Kidney glomerular epithelial cell (primary cell): ENCODE results near the gene WNK2.
"Not testable (repeated sequence)": the region's sequence is repeated elsewhere in the genome, so short reads cannot be mapped to it uniquely, and the experiment has no call there.

Source experiments
- DNase-seq: peaks from one replicate; lab custom pipeline; 2025; lab: John Stamatoyannopoulos, UW

Gene WNK2

DNA sequence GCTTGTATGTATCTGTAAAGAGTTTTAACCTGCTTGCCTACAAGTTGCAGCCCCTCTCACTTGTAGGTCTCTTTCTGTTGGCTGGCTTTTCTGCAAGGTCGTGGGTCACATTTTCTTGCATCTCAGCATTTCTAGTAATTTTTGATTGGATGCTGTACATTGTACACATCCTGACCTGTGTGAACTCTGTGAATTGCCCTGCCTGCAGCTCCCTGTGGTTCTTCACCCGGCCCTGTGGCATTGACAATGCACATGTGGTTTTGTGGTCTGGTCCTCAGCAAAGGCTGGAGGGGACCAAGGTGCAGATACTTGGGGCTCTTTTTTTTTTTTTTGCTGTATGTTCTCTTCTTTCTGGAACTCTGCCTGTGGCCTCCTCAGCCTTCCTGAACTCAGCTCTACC lies 53.6 kb downstream of the WNK2 start:
- DNase-seq = no peak

DNA sequence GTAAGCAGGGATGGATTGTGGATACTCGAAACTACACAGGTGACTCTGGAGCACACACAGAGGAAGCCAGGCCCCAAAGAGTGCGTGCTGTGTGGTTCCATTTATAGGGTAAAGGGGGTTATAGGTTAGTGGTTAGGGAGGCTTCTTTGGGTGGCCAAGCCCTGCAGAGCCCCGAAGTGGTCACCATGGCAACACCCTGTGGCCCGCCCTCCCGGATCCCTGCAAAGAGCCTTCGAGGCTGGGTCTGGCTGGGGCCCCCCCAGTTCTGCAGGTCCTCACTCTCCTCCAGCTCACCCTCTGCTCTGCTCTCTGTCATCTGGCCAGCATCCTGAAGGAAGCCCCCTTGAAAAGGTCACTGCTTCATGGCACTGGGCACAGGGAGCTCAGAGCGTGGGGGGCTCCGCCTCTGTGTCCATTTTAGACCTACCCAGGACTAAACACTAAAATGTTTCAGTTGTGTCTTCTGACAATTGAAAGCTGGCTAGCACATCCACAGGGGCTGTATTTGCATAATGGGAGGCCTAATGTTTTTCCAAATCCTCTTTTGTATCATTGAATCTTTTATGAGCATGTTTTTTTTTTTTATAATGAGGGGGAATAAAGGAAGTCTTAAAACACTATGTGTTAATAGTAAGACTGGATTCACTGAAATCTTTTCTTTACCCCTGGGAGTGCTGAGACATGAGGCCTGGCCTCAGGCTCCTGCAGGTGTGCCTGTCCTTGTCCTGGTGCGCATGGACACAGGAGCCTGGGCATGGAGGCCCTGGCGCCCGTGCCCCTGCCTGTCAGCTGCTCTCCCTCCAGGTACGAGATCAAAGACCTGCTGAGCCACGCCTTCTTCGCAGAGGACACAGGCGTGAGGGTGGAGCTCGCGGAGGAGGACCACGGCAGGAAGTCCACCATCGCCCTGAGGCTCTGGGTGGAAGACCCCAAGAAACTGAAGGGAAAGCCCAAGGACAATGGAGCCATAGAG lies 55.3 kb downstream of the WNK2 start:
- DNase-seq = no peak

DNA sequence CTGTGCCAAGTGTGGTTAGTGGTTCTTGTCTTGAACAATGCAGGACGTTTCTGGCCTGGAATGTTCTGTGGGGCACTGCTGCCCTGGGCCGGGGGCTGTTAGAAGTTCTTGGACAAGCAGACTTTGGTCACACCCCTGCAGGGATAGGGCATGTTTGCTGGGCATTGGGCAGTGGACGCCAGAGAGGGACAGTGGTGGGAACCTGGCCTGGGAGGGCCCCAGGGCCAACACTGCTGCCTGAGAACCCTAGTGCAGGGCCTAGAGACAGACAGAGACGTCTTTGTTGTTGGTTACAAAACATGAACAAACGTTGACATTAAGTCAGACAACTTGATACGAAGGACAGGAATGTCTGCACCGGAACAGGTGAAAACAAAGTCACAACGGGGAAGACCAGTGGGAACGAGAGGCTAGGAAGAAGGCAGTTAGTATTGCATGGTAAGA lies 57.0 kb downstream of the WNK2 start:
- DNase-seq = no peak

DNA sequence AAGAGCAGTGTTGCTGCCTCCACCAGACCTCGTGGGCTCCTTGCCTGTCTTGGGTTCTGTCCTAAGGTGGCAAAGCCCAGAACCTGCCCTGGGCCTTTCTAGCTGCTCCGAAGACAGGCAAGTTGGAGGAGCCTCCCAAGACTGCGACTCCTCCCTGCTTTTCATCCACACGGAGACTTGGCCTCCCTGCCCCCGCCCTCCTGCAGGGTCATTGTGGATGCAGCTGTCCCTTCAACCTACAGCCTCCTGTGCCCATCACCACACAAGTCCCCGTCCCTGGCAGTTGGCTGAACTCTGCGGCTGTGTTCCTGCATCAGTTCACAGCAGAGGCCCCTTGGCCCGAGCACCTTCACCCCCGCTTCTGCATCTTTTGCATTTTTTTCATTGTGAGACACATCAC lies 59.2 kb downstream of the WNK2 start:
- DNase-seq = no peak

DNA sequence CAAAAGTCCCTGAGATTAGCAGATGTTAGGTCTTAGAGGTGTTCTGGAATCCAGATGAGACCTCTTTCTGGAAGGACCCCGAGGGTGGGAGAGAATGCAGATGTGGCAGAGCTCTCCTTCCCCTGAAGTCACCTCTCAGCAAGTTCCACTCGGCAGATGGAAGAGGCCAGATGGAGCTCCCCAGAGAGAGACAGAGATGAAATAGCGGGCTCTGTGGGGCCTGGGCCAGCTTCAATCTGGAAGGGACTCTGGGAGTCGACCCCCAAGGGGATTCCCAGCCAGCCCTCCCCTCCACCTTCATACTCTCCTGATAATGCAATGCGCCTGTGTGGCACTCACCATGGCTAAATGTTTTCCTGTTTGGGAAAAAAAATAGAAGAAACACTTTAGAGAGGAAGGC lies 60.2 kb downstream of the WNK2 start:
- no peak for DNase-seq

DNA sequence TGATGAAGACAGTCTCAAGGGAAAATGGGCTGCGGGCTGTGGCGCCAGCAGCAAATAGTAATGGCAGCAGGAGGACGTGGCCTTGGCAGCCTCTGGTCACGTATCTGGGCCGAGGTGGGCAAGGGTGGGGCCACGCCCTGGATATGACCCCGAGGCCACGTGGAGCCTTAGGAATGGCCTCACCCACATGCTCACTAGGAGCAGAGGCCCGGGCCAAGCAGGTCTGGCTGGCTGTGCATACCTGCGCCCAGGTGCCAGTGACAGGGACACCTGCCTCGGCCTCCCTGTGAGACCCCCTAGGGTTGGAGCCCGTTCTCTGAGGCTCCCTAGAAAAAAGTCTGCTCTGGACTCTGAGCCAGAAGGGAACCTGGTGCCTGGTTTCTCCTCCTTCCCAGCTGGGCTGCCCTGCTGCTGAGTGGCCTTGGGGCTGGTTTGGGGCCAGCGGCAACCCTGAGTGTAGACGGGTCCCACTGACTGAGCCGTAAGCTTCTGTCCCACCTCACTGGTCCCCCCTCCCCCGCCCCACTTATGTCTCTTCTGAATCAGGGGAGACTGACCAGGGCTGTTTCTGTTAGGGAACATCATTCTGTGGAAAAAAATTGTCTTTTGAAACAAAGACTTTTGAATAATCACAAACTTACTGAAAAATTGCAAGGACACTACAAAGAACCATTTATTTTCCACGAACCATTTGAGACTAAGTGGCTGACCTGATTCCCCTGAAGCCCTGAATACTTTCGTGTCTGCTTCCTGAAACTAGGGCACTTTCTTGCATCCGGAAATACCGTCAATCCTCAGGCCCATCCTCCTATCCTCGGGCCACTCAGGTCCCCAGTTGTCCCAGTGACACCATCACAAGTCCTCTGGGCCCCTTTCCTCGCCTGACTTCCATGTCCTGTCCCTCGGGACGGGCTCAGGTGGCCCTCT lies 60.8 kb downstream of the WNK2 start:
- DNase-seq = no peak

DNA sequence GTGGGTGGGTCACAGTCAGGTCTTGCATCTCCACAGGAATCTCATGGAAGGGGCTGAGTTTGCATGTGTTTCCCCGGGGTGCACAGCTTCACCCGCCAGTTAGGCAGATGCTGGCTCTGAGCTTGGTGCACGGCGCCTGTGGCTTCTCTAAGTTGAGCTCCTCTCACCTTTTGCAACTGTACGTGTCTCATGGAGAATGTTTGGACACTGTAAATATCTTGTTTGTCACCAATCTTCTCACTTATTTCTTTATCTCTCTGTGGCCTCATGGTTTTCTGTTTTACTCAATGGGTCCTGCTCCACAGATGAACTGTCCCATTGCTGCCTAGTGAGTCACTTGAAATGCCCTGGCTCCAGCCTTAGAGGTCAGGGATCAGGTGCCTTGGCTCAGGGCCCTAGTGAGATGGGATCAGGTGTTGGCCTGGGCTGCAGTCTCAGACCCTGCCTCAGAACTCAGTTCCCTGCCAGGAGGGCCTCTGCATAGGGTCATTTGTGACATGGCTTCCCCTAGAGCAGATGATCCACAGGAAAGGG lies 61.6 kb downstream of the WNK2 start:
- DNase-seq = no peak

DNA sequence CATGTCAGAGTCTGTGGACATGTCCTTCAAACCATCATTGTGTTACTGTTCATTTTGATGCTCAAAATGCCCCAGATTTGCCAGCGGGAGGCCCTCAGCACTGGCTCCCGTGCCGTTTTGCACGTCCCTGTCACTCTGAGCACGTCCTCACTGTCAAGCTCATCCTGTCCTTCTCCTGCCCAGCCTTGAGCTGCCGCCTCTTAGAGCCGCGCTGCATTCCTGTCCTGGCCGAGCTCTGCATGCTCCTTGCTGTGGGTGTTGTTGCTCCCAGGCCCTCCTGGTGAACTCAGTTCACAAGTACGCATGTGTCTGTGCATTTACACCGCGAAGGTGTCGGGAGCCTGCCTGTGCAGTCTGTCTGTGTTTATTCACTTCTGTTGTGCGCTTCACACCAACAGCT lies 62.2 kb downstream of the WNK2 start:
- DNase-seq = no peak

DNA sequence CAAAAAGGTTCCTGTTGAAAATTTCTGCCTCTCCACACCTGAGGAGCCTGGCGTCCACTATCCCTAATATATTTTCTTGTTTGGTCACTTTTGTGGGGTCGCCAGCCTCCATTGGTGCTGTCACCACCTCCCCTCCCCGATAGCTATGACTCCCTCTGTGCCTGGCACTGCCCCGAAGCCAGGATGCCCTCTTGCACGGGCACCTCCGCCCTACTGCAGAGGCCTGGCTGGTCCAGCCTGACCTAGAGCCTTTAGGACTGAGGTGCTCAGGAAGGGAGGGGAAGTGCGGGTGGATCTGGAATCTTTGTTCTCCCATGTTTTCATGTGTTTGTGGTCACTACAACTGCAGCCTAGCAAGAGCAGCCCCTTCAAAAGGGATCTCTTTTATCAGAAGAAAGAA lies 62.6 kb downstream of the WNK2 start:
- no peak for DNase-seq

DNA sequence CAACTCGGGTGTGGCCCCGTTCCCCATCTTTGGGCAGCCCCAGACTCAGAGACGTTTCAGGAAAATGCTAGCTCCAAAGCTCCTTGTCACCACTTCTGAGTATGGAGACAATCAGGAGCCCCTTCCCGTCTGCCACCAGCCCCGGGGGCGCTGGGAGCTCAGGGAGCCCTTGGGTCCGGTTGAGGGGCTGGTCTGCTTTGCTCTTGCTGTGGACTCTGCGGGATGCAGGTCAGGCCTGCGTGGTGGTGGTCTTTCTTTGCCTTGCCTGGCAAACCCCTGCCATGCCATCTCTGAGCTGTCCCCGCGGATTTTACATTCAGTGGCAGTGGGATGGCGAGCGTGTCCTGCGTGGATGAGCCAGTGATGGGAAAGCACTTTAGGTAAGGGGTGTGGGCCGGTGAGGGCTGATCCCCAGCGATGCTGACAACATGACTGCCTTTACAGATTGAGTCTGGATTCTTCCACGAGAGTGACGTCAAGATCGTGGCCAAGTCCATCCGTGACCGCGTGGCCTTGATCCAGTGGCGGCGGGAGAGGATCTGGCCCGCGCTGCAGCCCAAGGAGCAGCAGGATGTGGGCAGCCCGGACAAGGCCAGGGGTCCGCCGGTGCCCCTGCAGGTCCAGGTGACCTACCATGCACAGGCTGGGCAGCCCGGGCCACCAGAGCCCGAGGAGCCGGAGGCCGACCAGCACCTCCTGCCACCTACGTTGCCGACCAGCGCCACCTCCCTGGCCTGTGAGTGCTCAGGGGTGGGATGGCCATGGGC lies 63.3 kb downstream of the WNK2 start:
- no peak for DNase-seq

DNA sequence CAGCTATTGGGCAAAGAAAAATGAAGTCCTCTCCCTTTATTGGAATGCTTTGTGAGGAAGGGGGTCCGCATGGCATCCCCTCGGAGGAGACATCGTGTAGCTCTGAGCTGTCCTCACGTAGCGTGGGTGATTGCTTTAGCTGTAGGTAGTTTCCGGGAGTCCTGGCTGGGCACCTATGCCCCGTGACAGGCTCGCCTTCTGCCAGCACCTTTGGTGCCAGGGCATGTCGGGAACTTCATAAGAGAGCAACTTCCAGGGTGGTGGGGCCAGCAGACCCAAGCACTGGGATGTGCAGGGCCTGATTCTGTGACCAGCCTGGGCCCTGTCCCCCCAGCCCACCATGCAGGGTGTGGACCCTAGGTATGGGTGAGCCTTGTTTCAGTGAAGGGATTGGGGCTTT lies 64.0 kb downstream of the WNK2 start:
- DNase-seq = no peak

DNA sequence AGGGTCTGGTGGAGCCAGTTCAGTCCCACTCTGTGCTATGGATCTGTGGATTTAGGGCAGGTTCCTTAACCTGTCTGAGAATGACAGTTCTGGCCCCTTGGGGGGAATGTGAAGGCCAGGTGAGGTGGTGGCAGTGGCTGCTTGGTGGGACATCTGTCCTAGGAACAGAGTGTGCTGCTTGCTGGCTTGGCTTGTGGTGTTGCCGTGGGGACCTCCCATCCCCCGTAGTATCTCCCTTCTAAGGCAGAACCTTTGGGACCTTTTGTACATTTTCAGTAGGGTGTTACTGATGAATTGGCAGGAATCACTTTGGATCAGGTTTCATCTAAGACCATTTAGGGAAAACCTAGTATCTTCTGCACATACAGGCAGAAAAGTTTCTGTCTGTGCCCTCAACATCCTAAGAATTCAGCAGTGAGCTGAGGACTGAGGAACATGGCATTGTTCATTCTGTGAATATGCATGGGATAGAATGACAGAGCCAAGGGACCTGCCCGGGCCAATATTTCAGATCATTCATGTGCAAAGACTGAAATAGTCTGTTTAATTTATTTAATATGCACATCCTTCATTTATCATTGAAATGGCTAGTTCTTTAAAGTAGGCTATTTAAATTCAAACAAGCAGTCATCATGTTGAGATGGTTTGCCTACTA lies 64.6 kb downstream of the WNK2 start:
- no peak for DNase-seq

DNA sequence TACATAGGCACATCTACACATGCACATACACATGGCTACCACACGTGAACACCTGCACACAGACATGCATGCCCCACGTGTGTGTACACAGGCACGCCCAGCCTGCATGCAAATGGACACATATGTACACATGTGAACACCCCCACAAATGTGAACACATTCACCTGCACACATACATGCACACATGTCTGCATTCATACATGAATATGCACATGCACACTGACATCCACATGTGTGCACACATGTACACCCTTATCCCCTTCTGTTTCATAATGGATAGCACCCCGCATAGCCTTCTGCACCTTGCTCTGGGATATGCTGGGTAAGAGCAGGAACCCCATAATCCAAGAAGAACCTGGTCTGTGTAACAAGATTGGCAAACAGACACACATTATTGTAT lies 66.2 kb downstream of the WNK2 start:
- DNase-seq = no peak

DNA sequence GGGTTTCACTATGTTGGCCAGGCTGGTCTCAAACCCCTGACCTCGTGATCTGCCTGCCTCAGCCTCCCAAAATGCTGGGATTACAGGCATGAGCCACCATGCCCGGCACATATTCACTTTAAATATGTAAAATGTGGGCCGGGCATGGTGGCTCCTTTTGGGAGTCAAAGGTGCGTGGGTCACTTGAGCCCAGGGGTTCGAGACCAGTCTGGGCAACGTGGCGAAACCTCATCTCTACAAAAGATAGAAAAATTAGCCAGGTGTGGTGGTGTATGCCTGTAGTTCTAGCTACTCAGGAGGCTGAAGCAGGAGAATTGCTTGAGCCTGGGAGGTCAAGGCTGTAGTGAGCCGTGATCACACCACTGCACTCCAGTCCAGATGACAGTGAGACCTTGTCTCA lies 67.4 kb downstream of the WNK2 start:
- DNase-seq = not testable (repeated sequence)

DNA sequence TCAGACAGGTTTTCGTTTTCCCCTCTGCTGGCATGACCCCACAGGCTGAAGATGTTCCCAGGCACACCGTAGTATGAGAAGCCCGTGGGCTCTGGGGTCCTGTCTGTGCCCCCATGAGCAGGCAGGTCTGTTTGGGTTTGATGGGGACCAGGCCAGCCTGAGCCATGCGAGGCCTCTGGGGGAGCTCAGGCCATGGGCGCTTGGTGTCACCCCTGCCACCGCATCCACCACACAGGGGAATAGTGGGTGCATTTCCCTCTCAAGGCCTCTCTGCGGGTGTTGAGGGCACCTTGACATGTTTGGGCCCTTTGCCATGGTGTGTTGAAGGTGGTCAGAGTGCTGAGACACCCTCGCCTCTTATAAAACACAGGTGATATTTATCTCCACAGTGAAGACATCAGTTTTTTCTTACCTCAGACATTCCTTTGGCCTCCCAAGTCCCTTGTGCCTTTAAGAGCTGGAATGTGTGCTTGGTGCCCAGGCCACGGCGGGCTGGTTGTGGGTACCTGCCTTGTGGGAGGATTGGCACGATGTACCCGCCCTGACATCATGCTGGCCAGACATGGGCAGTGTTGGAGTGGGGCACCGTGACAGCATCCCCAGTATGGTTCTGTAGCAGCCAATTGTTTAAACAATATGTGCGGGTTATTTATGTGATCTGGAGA lies 68.3 kb downstream of the WNK2 start:
- no peak for DNase-seq

DNA sequence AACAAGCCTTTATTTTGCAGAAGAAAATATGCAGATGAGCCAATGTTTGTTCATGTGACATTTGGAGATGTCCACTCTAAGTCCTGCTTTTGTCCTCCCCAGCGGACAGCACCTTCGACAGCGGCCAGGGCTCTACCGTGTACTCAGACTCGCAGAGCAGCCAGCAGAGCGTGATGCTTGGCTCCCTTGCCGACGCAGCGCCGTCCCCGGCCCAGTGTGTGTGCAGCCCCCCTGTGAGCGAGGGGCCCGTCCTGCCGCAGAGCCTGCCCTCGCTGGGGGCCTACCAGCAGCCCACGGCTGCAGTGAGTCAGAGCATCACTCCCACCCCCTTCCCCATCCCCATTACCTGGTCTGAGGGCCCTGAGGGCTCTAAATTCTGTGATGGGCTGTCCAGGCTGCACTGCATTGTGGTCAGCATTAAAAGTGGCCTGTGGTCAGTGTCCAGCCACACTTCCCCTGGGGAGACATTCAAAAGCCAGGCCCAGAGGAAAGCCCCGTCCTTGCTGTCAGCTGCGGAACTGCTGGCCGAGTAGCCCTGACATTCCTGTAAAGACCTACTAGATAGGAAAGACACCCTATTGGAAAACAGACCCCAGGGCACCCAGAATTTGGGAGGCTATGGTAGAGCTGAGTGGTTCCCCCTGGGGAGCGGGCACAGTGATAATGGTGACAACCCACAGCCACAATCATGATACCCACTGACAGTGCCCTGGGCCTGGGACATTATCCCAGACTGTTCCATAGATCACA lies 69.0 kb downstream of the WNK2 start:
- no peak for DNase-seq

DNA sequence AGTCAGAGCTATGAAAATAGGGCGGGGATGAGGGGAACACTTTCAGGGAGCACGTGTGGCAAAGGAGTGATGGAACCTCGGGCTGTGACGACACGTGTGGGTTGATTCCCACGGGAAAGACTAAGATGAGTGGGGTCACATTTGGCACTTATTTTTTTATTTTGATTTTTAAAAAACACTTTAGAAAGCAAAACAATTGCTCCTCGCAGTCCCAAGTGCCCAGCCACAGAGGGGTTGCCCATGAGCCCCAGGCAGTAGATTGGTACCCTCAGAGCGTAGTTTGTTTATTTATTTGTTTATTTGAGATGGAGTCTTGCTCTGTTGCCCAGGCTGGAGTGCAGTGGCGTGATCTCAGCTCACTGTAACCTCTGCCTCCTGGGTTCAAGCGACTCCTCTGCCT lies 69.7 kb downstream of the WNK2 start:
- no peak for DNase-seq

DNA sequence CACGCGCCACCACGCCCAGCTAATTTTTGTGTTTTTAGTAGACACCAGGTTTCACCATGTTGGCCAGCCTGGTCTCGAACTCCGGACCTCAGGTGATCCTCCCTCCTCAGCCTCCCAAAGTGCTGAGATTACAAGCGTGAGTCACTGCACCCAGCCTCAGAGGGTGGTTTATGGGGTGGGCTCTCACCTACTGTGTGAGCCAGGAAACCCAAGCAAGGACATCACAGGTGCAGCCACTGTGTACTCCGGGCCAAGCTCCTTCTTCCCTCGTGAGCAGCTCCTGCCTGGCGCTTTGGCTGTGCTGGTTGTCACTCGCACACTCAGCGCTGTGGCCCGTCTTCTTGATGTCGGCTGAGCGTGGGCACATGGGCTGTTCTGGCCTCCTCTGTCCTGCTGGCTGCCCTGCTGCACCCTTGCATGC lies 70.1 kb downstream of the WNK2 start:
- no peak for DNase-seq

DNA sequence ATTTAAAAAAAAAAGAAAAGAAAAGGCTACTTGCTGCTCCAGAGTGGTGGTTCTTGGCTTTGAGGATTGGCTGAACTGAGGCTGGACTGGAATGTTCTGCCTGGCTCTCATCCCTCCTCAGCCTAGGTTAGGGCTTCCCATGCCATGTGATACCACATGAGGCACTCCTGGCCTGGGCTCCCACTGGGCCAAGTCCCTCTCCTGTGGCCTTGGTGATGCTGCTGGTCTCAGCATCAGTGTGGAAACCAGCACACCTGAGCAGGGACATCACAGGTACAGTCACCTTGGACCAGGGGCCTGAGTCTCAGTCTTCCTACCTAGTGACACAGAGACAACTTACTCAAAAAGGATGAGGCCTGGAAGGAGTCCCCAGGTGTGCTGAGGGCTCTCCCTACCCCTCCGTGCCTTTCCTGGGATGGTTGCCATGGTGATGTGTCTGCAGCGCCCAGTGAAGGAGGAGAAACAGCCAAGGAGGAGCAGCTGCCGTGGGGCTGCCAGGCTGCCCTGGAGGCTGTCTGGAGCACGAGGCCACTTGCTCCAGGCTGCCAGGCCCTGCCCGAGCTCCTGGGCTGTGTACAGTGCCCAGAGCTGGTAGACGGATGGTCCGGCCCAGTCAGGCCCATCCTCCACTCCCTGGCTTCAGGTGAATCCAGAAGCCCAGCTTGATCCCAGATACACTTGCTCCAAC lies 71.0 kb downstream of the WNK2 start:
- DNase-seq = no peak
